GM12875 (cell line): ENCODE measurements around the gene MYO15A.

Source experiments
- H3K4me3 ChIP-seq: one replicate; pipeline ENCODE4 v1.5.1; 2011; ENCODE audit warnings: low read depth, low read length, control low read depth
- CTCF ChIP-seq: IDR thresholded peaks from 2 replicates; pipeline ENCODE4 v1.5.1; 2011; ENCODE audit warnings: low read depth, mild to moderate bottlenecking, control low read depth, inconsistent platforms, low read length, moderate library complexity, borderline replicate concordance; ENCODE audit not compliant: insufficient read depth

MYO15A gene, protein sequence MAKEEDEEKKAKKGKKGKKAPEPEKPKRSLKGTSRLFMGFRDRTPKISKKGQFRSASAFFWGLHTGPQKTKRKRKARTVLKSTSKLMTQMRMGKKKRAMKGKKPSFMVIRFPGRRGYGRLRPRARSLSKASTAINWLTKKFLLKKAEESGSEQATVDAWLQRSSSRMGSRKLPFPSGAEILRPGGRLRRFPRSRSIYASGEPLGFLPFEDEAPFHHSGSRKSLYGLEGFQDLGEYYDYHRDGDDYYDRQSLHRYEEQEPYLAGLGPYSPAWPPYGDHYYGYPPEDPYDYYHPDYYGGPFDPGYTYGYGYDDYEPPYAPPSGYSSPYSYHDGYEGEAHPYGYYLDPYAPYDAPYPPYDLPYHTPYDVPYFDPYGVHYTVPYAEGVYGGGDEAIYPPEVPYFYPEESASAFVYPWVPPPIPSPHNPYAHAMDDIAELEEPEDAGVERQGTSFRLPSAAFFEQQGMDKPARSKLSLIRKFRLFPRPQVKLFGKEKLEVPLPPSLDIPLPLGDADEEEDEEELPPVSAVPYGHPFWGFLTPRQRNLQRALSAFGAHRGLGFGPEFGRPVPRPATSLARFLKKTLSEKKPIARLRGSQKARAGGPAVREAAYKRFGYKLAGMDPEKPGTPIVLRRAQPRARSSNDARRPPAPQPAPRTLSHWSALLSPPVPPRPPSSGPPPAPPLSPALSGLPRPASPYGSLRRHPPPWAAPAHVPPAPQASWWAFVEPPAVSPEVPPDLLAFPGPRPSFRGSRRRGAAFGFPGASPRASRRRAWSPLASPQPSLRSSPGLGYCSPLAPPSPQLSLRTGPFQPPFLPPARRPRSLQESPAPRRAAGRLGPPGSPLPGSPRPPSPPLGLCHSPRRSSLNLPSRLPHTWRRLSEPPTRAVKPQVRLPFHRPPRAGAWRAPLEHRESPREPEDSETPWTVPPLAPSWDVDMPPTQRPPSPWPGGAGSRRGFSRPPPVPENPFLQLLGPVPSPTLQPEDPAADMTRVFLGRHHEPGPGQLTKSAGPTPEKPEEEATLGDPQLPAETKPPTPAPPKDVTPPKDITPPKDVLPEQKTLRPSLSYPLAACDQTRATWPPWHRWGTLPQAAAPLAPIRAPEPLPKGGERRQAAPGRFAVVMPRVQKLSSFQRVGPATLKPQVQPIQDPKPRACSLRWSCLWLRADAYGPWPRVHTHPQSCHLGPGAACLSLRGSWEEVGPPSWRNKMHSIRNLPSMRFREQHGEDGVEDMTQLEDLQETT (N-terminal part only)

DNA sequence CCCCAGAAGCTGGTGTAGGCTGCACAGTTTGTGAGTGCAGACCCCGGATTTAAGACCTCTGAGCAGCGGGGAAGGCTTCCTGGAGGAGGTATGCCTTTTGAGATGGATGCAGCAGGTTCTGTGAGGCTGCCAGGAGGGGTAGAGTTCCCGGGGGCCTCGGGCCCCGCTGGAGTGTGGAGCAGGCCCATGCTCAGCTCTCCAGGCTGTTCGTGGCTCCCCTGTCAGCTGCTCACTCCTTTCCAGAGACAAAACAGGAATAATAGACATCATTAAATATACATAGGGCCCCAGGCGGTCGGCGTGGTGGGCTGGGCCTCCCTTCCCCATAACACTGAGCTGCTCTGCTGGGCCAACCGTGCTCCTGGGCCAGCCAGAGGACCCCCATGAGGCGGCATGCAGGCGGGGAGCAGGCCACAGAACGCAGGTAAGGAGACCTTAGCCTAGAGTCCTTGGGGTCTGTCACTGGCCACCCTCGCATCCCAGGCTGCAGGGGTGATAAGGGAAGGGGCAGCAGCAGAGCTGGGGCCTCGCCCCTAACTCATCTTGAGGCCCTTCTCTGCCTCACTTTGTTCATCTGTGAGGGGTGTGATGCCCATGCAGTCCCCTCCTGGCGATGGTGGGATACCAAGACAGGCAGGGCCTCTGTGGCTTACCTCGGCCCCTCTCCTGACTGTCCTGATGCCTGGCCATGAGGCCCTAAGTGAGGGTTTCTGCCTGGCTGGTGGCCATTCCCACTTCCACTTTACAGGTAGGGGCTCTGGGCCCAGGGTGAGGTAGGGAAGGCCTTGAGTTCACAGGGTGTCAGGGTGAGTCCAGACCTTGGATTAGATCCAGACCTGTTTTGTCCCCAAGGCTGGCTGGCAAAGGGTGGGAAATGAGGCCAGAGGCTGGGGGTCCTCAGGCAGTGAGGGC, at the start of gene MYO15A:
Gene MYO15A, plus strand, starts transcription at position 356 of the 912 bp plus-strand sequence. CDS start 10,045 bp downstream, outside the sequence.
- H3K4me3 ChIP-seq, result no peak within 1 kb of the TSS
- no peak for TF ChIP-seq CTCF

DNA sequence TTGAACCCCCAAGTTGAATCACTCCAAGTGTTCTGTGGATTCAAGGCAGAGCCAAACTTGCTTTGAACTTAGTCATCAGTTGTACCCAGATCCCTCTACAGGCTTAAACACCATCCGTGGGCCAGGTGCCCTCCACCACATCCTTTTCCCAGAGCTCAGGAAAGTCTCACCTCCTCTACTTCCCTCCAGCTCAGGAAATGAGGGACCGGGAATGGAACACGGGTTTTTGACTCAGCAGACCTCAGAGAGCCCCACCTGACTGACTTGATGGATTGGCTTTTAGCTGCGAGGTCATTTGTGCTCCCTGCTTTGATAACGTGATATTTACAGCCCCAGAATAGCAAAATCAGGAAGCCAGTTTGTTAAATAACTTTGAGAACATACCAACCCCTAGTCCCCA, 49.3 kb upstream of the MYO15A start:
- no peak overlapping the region for H3K4me3 ChIP-seq
- no peak for TF ChIP-seq CTCF

GRCh38 chr17:18064053-18064452, 44.5 kb upstream of the MYO15A start:
- no peak for TF ChIP-seq CTCF
- no peak overlapping the region for H3K4me3 ChIP-seq

GRCh38 chr17:18065546-18065945, 43.0 kb upstream of the MYO15A start:
- no peak for TF ChIP-seq CTCF
- no peak overlapping the region for H3K4me3 ChIP-seq

DNA sequence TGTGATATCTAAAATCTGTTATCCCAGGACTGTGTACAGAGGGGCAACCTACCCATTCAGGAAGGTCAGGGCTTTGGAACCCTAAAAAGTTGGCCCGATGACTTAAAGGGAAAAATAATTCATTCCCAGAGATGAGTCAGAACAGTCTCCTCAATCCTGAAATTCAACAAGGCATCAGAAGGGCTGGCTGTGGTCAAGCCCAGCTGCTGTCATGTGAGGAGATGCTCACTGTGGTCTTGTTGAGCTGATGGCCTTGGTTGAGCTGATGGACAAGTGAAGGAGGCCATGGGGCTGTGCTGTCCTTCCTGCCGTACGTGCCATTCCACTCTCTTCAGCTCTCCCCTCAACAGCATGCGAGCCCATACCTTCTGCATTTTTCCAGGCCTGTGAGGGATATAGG, 41.7 kb upstream of the MYO15A start:
- H3K4me3 ChIP-seq, result no peak overlapping the region
- TF ChIP-seq CTCF, result no peak

DNA sequence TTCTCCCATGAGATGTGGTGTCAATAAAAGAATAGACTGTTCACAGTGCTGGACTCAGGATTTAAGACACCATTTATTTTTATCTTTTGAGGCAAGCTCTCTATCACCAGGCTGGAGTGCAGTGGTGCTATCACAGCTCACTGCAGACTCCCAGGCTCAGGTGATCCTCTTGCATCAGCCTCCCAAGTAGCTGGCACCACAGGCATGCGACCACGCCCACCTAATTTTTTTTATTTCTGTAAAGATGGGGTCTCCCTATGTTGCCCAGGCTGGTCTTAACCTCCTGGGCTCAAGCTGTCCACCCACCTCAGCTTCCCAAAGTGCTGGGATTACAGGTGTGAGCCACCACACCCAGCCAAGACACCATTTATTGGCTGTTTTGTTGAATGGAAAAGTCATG, 39.5 kb upstream of the MYO15A start:
- no peak for TF ChIP-seq CTCF
- no peak overlapping the region for H3K4me3 ChIP-seq
